ENCODE measurements around the gene CAMTA1. TPM values are rescaled to one million over a fixed set of nuclear protein-coding genes. Genes with fewer than 3 reads are reported as not detected.

The CAMTA1 gene
- total and polyA plus RNA-seq, 4 donors: 18.0 to 93.5 (median 35.8) TPM

- no peaks in the 10 kb centered on the region for H3K27me3 ChIP-seq (ENCODE audit: control insufficient read depth in 4 of 4, insufficient read depth in 4 of 4, low read length in 3 of 4)
- H3K4me3 ChIP-seq (ENCODE audit: low read depth in 1 of 3, low read length in 3 of 3): no peak overlapping the region
- no peaks in the 10 kb centered on the region for H3K36me3 ChIP-seq (ENCODE audit: control insufficient read depth in 4 of 4, insufficient read depth in 3 of 4, low read depth in 1 of 4, low read length in 3 of 4)
- H3K9ac ChIP-seq (ENCODE audit: low read depth in 1 of 2, low read length in 2 of 2): no peak overlapping the region
- H3K4me1 ChIP-seq (ENCODE audit: control insufficient read depth in 4 of 4, insufficient read depth in 4 of 4, low read length in 3 of 4): peaks cover 0 to 18% (median 11%) of the 10 kb centered on the region in 4 donors
- TF ChIP-seq HNF4G (IDR thresholded peaks at IDR 0.05) (no peak), MAX (IDR thresholded peaks at IDR 0.05) (no peak), REST (IDR thresholded peaks at IDR 0.05) (no peak), RAD21 (IDR thresholded peaks at IDR 0.05) (no peak), NR2F2 (IDR thresholded peaks at IDR 0.05) (no peak), YY1 (IDR thresholded peaks at IDR 0.05) (no peak), ATF3 (IDR thresholded peaks at IDR 0.05) (no peak), HNF4A (conservative IDR thresholded peaks at IDR 0.05) (no peak), FOXA1 (IDR thresholded peaks at IDR 0.05) (no peak), SP1 (IDR thresholded peaks at IDR 0.05) (no peak), RXRA (IDR thresholded peaks at IDR 0.05) (no peak), GABPA (IDR thresholded peaks at IDR 0.05 in 1 of 2, conservative IDR thresholded peaks at IDR 0.05 in 1 of 2) (no peak), ZBTB33 (IDR thresholded peaks at IDR 0.05) (no peak)
- no peak for DNase-seq (ENCODE audit: low spot score)
- peaks cover 0 to 10% (median 5%) of the 10 kb centered on the region in 4 donors for H3K9me3 ChIP-seq (ENCODE audit: control insufficient read depth in 4 of 4, low read length in 3 of 4)
- no peak overlapping the region for H3K27ac ChIP-seq (ENCODE audit: low read depth in 1 of 2, low read length in 2 of 2)
- 100% methylated on average over 1 of the region's 1 CpG for WGBS
Observed at GRCh38 chr1:7269525-7269924, 484.3 kb downstream of the CAMTA1 start.

GRCh38 chr1:7274256-7274655 is 489.0 kb downstream of the CAMTA1 start:
- 72% methylated on average over 3 of the region's 3 CpGs for WGBS
- peaks cover 0 to 7% (median 0%) of the 10 kb centered on the region in 4 donors for H3K9me3 ChIP-seq (ENCODE audit: control insufficient read depth in 4 of 4, low read length in 3 of 4)
- H3K4me1 ChIP-seq (ENCODE audit: control insufficient read depth in 4 of 4, insufficient read depth in 4 of 4, low read length in 3 of 4): no peaks in the 10 kb centered on the region
- H3K4me3 ChIP-seq (ENCODE audit: low read depth in 1 of 3, low read length in 3 of 3): no peak overlapping the region
- no peaks in the 10 kb centered on the region for H3K27me3 ChIP-seq (ENCODE audit: control insufficient read depth in 4 of 4, insufficient read depth in 4 of 4, low read length in 3 of 4)
- no peak for DNase-seq (ENCODE audit: low spot score)
- H3K27ac ChIP-seq (ENCODE audit: low read depth in 1 of 2, low read length in 2 of 2): no peak overlapping the region
- H3K36me3 ChIP-seq (ENCODE audit: control insufficient read depth in 4 of 4, insufficient read depth in 3 of 4, low read depth in 1 of 4, low read length in 3 of 4): no peaks in the 10 kb centered on the region
- no peak overlapping the region for H3K9ac ChIP-seq (ENCODE audit: low read depth in 1 of 2, low read length in 2 of 2)
- TF ChIP-seq HNF4A (conservative IDR thresholded peaks at IDR 0.05) (no peak), REST (IDR thresholded peaks at IDR 0.05) (no peak), FOXA1 (IDR thresholded peaks at IDR 0.05) (no peak), ZBTB33 (IDR thresholded peaks at IDR 0.05) (no peak), FOXA2 (IDR thresholded peaks at IDR 0.05) (no peak), MAX (IDR thresholded peaks at IDR 0.05) (no peak), CTCF (IDR thresholded peaks at IDR 0.05; ENCODE audit: low read depth, low read length, missing input control) (no peak), JUND (IDR thresholded peaks at IDR 0.05) (no peak), RXRA (IDR thresholded peaks at IDR 0.05) (no peak), EGR1 (IDR thresholded peaks at IDR 0.05; ENCODE audit: low read depth in 2 of 2) (no peak), YY1 (IDR thresholded peaks at IDR 0.05) (no peak)

All from liver (tissue), 9 donors.